Mesothelial cell of epicardium (in vitro differentiated cells): Measurements from ENCODE around the gene CA11. TPM values are rescaled to one million over a fixed set of nuclear protein-coding genes. Genes with fewer than 3 reads are reported as not detected.
"Not testable (repeated sequence)": the region's sequence is repeated elsewhere in the genome, so short reads cannot be mapped to it uniquely, and the experiment has no call there.

ENCODE experiments used
- DNase-seq, 2 experiments: peaks; one replicate each; pipeline ENCODE4 v3.0.0; 2021; ENCODE audit warnings: low spot score in 2 of 2; ENCODE audit not compliant: unreplicated experiment in 2 of 2
- H3K27ac Mint-ChIP-seq: 2 replicates; pipeline ENCODE4 v1.8.0; 2021; ENCODE audit warnings: mixed read lengths
- H3K27me3 Mint-ChIP-seq: 2 replicates; pipeline ENCODE4 v1.8.0; 2021; ENCODE audit warnings: low read depth, mixed read lengths
- H3K36me3 Mint-ChIP-seq: 2 replicates; pipeline ENCODE4 v1.8.0; 2021; ENCODE audit warnings: mixed read lengths
- H3K4me1 Mint-ChIP-seq: 2 replicates; pipeline ENCODE4 v1.8.0; 2021; ENCODE audit warnings: mixed read lengths
- H3K4me3 Mint-ChIP-seq: 2 replicates; pipeline ENCODE4 v1.8.0; 2021; ENCODE audit warnings: mild to moderate bottlenecking, moderate library complexity, mixed read lengths
- H3K9me3 Mint-ChIP-seq: 2 replicates; pipeline ENCODE4 v1.8.0; 2021; ENCODE audit warnings: mixed read lengths
- CTCF ChIP-seq: fragments of 200-600 bp; sonication (generic); IDR thresholded peaks from one replicate; pipeline ENCODE4 v1.5.0; 2021; ENCODE audit warnings: antibody characterized with exemption; ENCODE audit not compliant: unreplicated experiment
- total RNA-seq: library from RNA; stranded (reverse); gene quantifications from 3 replicates; pipeline ENCODE4 v1.2.1, GENCODE V29; 2021

CA11 gene
- total RNA-seq, 1 donor from 2014 or later = 48.2 TPM

DNA sequence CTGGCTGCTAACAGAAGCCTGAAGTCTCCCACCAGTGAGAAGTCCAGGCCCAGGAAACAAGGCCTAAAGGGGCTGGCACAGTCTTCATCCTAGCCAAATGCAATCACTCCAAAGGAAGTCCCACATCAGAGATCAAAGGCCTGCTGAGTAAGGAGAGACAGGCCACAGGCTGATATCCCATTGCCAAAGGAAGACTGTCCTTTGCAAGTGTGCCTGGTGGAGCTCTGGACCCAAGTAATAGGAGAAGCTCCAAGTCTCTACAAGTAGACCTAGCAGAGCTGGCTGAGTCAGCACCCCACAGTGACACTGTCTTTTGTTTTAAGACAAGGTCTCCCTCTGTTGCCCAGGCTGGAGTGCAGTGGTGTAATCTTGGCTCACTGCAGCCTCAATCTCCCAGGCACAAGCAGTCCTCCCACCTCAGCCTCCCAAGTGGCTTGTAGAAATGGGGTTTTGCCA, 13.3 kb downstream of the CA11 start:
- TF ChIP-seq CTCF = no peak
- peaks cover 3% of the 10 kb centered on the region for H3K36me3 Mint-ChIP-seq
- DNase-seq = no peak
- H3K27ac Mint-ChIP-seq = no peak overlapping the region
- no peaks in the 10 kb centered on the region for H3K27me3 Mint-ChIP-seq
- H3K4me1 Mint-ChIP-seq = peaks cover 34% of the 10 kb centered on the region
- H3K9me3 Mint-ChIP-seq = no peaks in the 10 kb centered on the region
- H3K4me3 Mint-ChIP-seq = no peak overlapping the region

DNA sequence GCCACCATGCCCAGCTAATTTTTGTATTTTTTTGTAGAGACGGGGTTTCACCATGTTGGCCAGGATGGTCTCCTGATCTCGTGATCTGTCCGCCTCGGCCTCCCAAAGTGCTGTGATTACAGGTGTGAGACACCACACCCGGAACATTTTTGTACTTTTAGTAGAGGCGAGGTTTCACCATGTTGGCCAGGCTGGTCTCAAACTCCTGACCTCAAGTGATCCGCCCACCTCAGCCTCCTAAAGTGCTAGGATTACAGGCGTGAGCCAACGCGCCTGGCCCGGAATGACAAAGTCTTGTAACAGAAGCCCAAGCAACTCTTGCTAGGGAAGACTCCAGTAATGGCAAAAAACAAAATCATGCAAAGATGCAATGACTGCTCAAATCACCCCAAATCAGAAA, 13.7 kb downstream of the CA11 start:
- H3K4me1 Mint-ChIP-seq = peaks cover 32% of the 10 kb centered on the region
- not testable (repeated sequence) for H3K27ac Mint-ChIP-seq, H3K9me3 Mint-ChIP-seq, H3K4me3 Mint-ChIP-seq, H3K36me3 Mint-ChIP-seq, H3K27me3 Mint-ChIP-seq, DNase-seq

- TF ChIP-seq CTCF = no peak
- H3K4me1 Mint-ChIP-seq = peaks cover 32% of the 10 kb centered on the region
- H3K4me3 Mint-ChIP-seq = no peak overlapping the region
- no peak overlapping the region for H3K27ac Mint-ChIP-seq
- no peaks in the 10 kb centered on the region for H3K9me3 Mint-ChIP-seq
- no peak for DNase-seq
- peaks cover 3% of the 10 kb centered on the region for H3K36me3 Mint-ChIP-seq
- no peaks in the 10 kb centered on the region for H3K27me3 Mint-ChIP-seq
Observed at GRCh38 chr19:48631225-48631624, 14.8 kb downstream of the CA11 start.

DNA sequence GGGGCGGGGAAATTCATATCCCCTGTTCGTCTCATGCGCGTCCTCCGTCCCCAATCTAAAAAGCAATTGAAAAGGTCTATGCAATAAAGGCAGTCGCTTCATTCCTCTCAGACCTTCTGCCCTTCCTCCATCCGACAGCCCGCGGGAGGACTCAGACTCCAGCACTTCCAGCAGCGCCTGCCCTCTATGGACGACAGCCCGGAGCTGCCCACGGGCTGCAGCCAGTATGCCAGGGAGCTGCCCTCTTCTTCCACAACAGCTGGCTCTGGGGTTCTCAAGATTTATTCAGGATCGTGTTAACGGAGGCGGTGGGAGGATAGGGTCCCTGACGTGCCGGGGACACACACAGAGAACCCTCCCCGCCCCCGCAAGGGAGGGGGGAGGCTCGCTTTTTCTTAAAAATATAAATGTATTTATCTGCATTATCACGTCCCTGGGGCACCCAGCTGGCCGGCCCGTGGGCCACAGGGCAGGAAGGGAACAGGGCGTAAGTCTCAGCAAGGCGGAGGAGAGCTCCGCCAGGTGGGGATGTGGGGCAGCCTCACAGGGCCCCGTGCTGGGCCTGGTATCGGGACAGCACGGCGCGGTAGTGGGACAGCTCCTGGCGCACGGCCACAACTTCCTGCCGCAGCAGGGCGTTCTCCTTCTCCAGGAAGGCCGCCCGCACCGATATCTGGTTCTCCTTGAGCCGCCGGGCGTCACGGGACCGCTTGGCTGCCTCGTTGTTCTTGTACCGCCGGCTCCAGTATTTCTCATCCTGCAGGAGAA, 15.5 kb downstream of the CA11 start:
- Mint-ChIP-seq H3K27me3 (no peaks in the 10 kb centered on the region), H3K9me3 (no peaks in the 10 kb centered on the region), H3K4me3 (peak overlapping the region; percentile 57), H3K27ac (peak overlapping the region; percentile 86), H3K36me3 (peaks cover 3% of the 10 kb centered on the region), H3K4me1 (peaks cover 29% of the 10 kb centered on the region)
- TF ChIP-seq CTCF = no peak
- DNase-seq = peak in 1 of 2 experiments; percentile 61

- Mint-ChIP-seq H3K36me3 (peaks cover 3% of the 10 kb centered on the region), H3K9me3 (no peaks in the 10 kb centered on the region), H3K27ac (peak overlapping the region; percentile 86), H3K4me1 (peaks cover 31% of the 10 kb centered on the region), H3K27me3 (no peaks in the 10 kb centered on the region), H3K4me3 (peak overlapping the region; percentile 57)
- no peak for DNase-seq
- TF ChIP-seq CTCF = no peak
Observed at GRCh38 chr19:48629599-48630295, 16.2 kb downstream of the CA11 start.

GRCh38 chr19:48629297-48629598, 16.7 kb downstream of the CA11 start:
- no peak for TF ChIP-seq CTCF
- Mint-ChIP-seq H3K9me3 (no peaks in the 10 kb centered on the region), H3K27ac (no peak overlapping the region), H3K27me3 (no peaks in the 10 kb centered on the region), H3K36me3 (peaks cover 3% of the 10 kb centered on the region), H3K4me3 (no peak overlapping the region), H3K4me1 (peaks cover 31% of the 10 kb centered on the region)
- DNase-seq = no peak
